Measurements from ENCODE around the gene ADAT2. TPM values are rescaled to one million over a fixed set of nuclear protein-coding genes. Genes with fewer than 3 reads are reported as not detected.

ADAT2 gene
- total and polyA plus RNA-seq, 10 of the 15 experiments (the other 5 are each of a cell fraction or from before 2014, with no cell fraction given), result 7.8 to 38.6 (median 17.3) TPM

- no peak overlapping the region for H3K4me3 ChIP-seq
- H3K27me3 ChIP-seq (replicated peaks in 1 of 2; ENCODE audit: control insufficient read depth in 2 of 2, insufficient read depth in 2 of 2, low read length in 1 of 2), result no peaks in the 10 kb centered on the region
- CTCF ChIA-PET, result no interaction called here
- H3K4me1 ChIP-seq (ENCODE audit: control insufficient read depth, insufficient read depth, low read length), result peaks cover 11% of the 10 kb centered on the region
- in situ Hi-C loops (cut with MboI) (loop anchor here (25.0 kb wide), 1 partner anchor 721 kb away; no protein-coding TSS in a partner anchor), intact Hi-C loops (cut with micrococcal nuclease; ENCODE audit: unreplicated experiment) (no loop called here)
- no peaks in the 10 kb centered on the region for H3K79me2 ChIP-seq (ENCODE audit: control insufficient read depth, insufficient read depth, low read length)
- H3K27ac ChIP-seq (ENCODE audit: control insufficient read depth, insufficient read depth), result no peak overlapping the region
- no peak overlapping the region for H2AFZ ChIP-seq (ENCODE audit: control insufficient read depth, low read depth, low read length)
- H3K9me3 ChIP-seq (replicated peaks; ENCODE audit: control insufficient read depth, insufficient read depth, low read length), result no peaks in the 10 kb centered on the region; the same call in 2 of the 3 replicates
- no TSS peak for BruUV-seq (replicated peaks)
- POLR2A ChIA-PET, result no interaction called here
- H3K36me3 ChIP-seq (ENCODE audit: control insufficient read depth in 2 of 2, insufficient read depth in 2 of 2, low read length in 1 of 2), result no peaks in the 10 kb centered on the region
- no peak overlapping the region for H3K9ac ChIP-seq (ENCODE audit: control insufficient read depth, insufficient read depth, low read length)
- RAD21 ChIA-PET (ENCODE audit: unreplicated experiment), result no interaction called here
- DNase-seq (ENCODE audit: low read depth, low spot score), result no peak
- H3K4me2 ChIP-seq (ENCODE audit: control insufficient read depth, insufficient read depth), result no peak overlapping the region
- H4K20me1 ChIP-seq (ENCODE audit: control insufficient read depth, insufficient read depth), result no peaks in the 10 kb centered on the region
- no peak for FAIRE-seq
- ATAC-seq, result no peak
- SMC1A ChIA-PET (ENCODE audit: uncharacterized antibody, unreplicated experiment), result no interaction called here
- TF ChIP-seq BCL3 (IDR thresholded peaks at IDR 0.05; ENCODE audit: borderline replicate concordance, insufficient read depth, low read depth, low read length, poor library complexity, severe bottlenecking) (no peak), FOXM1 (IDR thresholded peaks at IDR 0.05; ENCODE audit: low read depth, low read length) (no peak), CTCF (IDR thresholded peaks at IDR 0.05 in 2 of 3, conservative IDR thresholded peaks at IDR 0.05 in 1 of 3; ENCODE audit: control insufficient read depth in 2 of 3, extremely low read depth in 1 of 3, insufficient read depth in 1 of 3, low read depth in 3 of 3, low read length in 3 of 3) (no peak), SKIL (IDR thresholded peaks at IDR 0.05; ENCODE audit: low read depth, poor library complexity, severe bottlenecking) (no peak), HSF1 (IDR thresholded peaks at IDR 0.05; ENCODE audit: low read depth, low read length) (no peak), ZBTB40 (IDR thresholded peaks at IDR 0.05; ENCODE audit: borderline replicate concordance) (no peak), PKNOX1 (IDR thresholded peaks at IDR 0.05) (no peak), RBBP5 (conservative IDR thresholded peaks at IDR 0.05) (no peak), EED (IDR thresholded peaks at IDR 0.05; ENCODE audit: low read depth) (no peak), MTA3 (IDR thresholded peaks at IDR 0.05; ENCODE audit: borderline replicate concordance, low read length) (no peak)
Observed at GRCh38 chr6:143408151-143408786, 42.2 kb downstream of the ADAT2 start.

Measured in GM12878 (cell line).